ENCODE data around the gene ACSS1.

ACSS1 gene

DNA sequence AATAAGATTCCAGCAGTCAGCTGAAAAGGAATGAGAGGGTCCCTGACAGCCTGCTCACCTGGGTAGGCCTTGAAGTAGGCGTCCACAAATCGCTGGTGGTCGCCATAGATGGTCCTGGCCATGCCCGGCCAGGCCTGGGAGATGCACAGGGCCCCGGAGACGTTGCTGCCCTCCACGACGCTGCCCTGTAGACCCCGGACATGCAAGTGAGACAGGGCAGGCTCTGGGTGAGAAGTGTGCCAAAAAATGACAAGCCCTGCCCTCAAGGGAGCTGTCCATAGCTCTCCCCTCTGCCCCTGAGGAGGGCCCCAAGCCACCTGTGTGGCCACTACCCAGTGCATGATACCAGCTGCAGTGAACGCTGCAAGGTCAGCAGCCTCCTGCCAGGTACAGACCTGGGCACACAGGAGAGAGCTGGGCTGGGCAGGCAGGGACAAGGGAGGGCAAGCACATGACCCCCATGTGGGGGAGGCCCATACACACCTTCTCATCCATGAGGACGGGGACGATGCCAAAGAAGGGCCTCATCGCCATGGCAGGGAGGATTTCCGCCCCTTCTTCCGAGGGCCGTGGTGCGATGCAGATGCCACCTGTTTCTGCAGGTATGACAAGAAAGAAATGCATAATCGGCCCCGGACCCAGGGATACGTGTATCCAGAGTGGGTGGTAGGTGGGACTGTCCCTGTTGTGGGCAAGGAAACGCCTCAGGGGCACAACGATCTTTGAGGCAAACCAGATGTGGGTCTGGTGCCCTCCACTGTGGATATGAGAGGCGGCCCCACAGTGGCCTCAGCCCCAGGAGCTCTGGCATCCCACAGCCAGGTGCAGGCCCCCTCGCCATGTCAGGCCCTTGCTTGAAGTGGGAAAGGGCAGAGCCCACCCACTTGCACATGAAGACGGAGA lies 44.2 kb downstream of the ACSS1 start:
- TF ChIP-seq, protein P1, sequence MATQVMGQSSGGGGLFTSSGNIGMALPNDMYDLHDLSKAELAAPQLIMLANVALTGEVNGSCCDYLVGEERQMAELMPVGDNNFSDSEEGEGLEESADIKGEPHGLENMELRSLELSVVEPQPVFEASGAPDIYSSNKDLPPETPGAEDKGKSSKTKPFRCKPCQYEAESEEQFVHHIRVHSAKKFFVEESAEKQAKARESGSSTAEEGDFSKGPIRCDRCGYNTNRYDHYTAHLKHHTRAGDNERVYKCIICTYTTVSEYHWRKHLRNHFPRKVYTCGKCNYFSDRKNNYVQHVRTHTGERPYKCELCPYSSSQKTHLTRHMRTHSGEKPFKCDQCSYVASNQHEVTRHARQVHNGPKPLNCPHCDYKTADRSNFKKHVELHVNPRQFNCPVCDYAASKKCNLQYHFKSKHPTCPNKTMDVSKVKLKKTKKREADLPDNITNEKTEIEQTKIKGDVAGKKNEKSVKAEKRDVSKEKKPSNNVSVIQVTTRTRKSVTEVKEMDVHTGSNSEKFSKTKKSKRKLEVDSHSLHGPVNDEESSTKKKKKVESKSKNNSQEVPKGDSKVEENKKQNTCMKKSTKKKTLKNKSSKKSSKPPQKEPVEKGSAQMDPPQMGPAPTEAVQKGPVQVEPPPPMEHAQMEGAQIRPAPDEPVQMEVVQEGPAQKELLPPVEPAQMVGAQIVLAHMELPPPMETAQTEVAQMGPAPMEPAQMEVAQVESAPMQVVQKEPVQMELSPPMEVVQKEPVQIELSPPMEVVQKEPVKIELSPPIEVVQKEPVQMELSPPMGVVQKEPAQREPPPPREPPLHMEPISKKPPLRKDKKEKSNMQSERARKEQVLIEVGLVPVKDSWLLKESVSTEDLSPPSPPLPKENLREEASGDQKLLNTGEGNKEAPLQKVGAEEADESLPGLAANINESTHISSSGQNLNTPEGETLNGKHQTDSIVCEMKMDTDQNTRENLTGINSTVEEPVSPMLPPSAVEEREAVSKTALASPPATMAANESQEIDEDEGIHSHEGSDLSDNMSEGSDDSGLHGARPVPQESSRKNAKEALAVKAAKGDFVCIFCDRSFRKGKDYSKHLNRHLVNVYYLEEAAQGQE (IDR thresholded peaks at IDR 0.05; ENCODE audit: insufficient read depth in 1 of 2, low read depth in 2 of 2, low read length in 2 of 2): no peak
- TF ChIP-seq FOXP2 (optimal IDR thresholded peaks at IDR 0.05; ENCODE audit: borderline replicate concordance, extremely low read depth, extremely low read length, insufficient read depth) (no peak), SIN3A (IDR thresholded peaks at IDR 0.05; ENCODE audit: borderline replicate concordance, insufficient read depth, low read length) (no peak), POLR2AphosphoS5 (IDR thresholded peaks at IDR 0.05; ENCODE audit: low read depth, low read length) (no peak), TAF1 (IDR thresholded peaks at IDR 0.05; ENCODE audit: borderline replicate concordance, insufficient read depth, low read length) (no peak)

DNA sequence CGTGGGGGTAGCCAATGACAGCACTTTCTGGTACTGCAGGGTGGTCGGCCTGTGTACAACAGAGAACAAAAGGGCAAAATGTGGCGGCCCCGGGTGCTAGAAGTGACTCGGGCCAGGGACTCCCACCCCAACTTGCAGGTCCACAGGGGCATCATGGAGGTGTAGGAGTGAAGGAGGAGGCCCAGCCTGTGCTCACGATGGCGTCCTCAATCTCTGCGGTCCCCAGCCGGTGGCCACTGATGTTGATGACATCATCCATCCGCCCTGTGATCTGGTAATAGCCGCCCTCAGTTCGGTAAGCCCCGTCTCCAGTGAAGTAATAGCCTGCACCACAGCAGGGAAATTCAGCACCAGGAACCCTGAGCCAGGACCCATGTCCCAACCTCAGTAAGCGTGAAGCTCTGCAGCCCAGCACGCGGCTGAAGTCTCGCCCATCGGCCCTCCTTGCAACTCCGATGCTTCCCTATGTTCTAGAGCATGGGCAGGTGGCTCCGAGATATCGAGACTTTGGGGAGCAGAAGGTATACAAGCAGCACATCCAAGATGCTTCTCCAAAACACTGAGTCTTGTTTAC lies 45.2 kb downstream of the ACSS1 start:
- TF ChIP-seq TAF1 (IDR thresholded peaks at IDR 0.05; ENCODE audit: borderline replicate concordance, insufficient read depth, low read length): no peak
- TF ChIP-seq SIN3A (IDR thresholded peaks at IDR 0.05; ENCODE audit: borderline replicate concordance, insufficient read depth, low read length): no peak
- no peak for TF ChIP-seq FOXP2 (optimal IDR thresholded peaks at IDR 0.05; ENCODE audit: borderline replicate concordance, extremely low read depth, extremely low read length, insufficient read depth)
- TF ChIP-seq POLR2AphosphoS5 (IDR thresholded peaks at IDR 0.05; ENCODE audit: low read depth, low read length): no peak
- TF ChIP-seq, protein P1 (IDR thresholded peaks at IDR 0.05; ENCODE audit: insufficient read depth in 1 of 2, low read depth in 2 of 2, low read length in 2 of 2): no peak

DNA sequence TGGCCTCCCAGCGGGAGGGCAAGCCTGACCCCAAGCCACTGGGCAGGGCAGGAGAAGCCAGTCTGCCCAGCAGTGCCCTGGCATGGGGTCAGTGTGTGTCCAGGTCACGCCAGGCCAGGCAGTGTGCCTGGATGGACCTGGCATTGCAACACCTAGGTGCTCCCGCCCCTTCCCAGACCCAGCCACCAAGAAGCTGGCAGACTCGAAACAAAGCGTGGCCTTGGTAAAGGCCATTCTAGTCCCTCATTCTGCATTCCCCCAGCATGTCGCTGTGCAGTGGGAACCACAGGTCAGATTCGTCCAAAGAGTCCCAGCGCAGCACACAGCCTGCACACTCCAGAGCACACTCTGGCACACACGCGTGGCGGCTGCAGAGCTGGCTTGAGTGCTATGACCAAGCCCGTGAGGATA lies 46.1 kb downstream of the ACSS1 start:
- TF ChIP-seq FOXP2 (optimal IDR thresholded peaks at IDR 0.05; ENCODE audit: borderline replicate concordance, extremely low read depth, extremely low read length, insufficient read depth) (no peak), SIN3A (IDR thresholded peaks at IDR 0.05; ENCODE audit: borderline replicate concordance, insufficient read depth, low read length) (no peak), POLR2AphosphoS5 (IDR thresholded peaks at IDR 0.05; ENCODE audit: low read depth, low read length) (no peak), TAF1 (IDR thresholded peaks at IDR 0.05; ENCODE audit: borderline replicate concordance, insufficient read depth, low read length) (no peak)
- TF ChIP-seq, protein P1 (IDR thresholded peaks at IDR 0.05; ENCODE audit: insufficient read depth in 1 of 2, low read depth in 2 of 2, low read length in 2 of 2): no peak

DNA sequence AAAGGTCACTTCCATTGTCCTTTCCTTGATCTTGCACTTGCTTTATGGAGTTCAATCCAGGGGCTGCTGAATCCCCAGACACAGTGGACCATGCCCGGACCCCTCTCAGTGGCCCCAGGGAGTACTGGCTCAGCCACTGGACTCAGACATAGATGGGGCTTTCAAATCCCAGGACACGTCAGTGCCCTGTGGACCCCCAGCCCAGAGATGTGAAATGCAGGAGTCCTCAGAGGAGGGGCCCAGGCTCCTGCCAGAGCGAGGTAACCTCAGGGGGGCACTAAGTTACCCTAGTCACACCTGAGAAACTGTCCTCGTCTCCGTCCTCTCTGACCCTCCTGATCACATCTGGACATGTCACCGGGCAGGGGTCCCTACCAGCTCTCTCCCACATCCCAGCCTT lies 46.7 kb downstream of the ACSS1 start:
- TF ChIP-seq SIN3A (IDR thresholded peaks at IDR 0.05; ENCODE audit: borderline replicate concordance, insufficient read depth, low read length): no peak
- TF ChIP-seq FOXP2 (optimal IDR thresholded peaks at IDR 0.05; ENCODE audit: borderline replicate concordance, extremely low read depth, extremely low read length, insufficient read depth): no peak
- TF ChIP-seq, protein P1 (IDR thresholded peaks at IDR 0.05; ENCODE audit: insufficient read depth in 1 of 2, low read depth in 2 of 2, low read length in 2 of 2): no peak

All from PFSK-1 (cell line).